MM.1S (cell line): ENCODE measurements around the gene NRG3.

Source experiments
- CTCF ChIP-seq: fragments of 300-600 bp; sonication (generic); IDR thresholded peaks from 2 replicates; pipeline ENCODE4 v1.5.1; 2016; ENCODE audit warnings: antibody characterized with exemption, low read length, mixed read lengths
- EZH2 ChIP-seq: fragments of 300-600 bp; sonication (generic); optimal IDR thresholded peaks from 2 replicates; pipeline ENCODE3; 2017; ENCODE audit warnings: low read depth, mild to moderate bottlenecking, antibody characterized with exemption, low read length, mixed read lengths
- EZH2phosphoT487 ChIP-seq: fragments of 300-600 bp; sonication (generic); IDR thresholded peaks from 2 replicates; pipeline ENCODE4 v1.6.1; 2018; ENCODE audit warnings: antibody characterized with exemption, low read length

GRCh38 chr10:82515256-82515655, 640.3 kb downstream of the NRG3 start:
- TF ChIP-seq CTCF = no peak
- no peak for TF ChIP-seq EZH2
- TF ChIP-seq EZH2phosphoT487 = no peak
